ENCODE data around the gene HTR7. TPM values are rescaled to one million over a fixed set of nuclear protein-coding genes. Genes with fewer than 3 reads are reported as not detected.

The HTR7 gene
- polyA plus RNA-seq, 2 of the 4 experiments (the other 2 are of a cell fraction), result 0.04 to 0.05 TPM

DNA sequence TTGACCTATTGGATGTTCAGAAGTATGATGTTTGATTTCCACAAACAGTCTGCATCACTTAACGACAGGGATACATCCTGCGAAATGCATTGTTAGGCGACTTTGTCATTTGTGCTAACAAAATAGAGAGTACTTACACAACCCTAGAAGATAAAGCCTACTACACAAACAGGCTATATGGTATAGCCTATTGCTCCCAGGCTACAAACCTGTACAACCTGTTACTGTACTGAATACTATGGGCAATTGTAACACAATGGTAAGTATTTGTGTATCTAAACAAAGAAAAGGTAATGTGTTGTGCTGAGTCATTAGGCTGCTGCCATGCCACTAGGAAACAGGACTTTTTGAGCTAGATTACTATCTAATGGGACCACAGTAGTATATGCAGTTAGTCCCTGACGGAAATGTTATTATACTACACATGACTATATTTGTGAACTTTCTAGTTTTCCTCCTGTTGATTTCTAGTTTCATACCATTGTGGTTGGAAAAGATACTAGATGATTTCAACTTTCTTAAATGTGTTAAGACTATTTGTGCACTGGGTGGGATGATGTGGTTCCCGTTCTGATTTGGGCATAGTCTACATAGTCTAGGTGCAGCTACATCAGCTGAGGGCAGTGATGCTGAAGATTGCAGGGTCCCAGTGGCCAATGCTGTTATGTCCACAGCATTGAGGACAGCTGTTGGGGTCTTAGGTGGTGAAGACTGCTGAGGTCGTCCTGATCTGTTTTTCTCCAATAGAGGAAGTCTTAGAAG lies 161.7 kb downstream of the HTR7 start:
- DNase-seq (ENCODE audit: low read depth in 1 of 2, low spot score in 1 of 2) (no peak), ATAC-seq (no peak), FAIRE-seq (peak; percentile 18)
- ChIA-PET POLR2A (no interaction called here), CTCF (interaction anchor here (1.0 to 1.5 kb wide), 2 partner anchors 18 to 167 kb away, joined by 3 read pairs; no protein-coding TSS in a partner anchor)
- H3K27ac ChIP-seq, result no peak overlapping the region
- H3K9me3 ChIP-seq, result no peaks in the 10 kb centered on the region
- TF ChIP-seq NR3C1 (IDR thresholded peaks at IDR 0.05) (no peak), CBX2 (IDR thresholded peaks at IDR 0.05; ENCODE audit: borderline replicate concordance, low read depth) (no peak), RARB (CRISPR knock-in tag; IDR thresholded peaks at IDR 0.05) (no peak), ESRRA (IDR thresholded peaks at IDR 0.05; ENCODE audit: borderline replicate concordance, low read length) (no peak), HEYL (CRISPR knock-in tag; IDR thresholded peaks at IDR 0.05) (no peak)
- TF ChIP-seq, protein P1, sequence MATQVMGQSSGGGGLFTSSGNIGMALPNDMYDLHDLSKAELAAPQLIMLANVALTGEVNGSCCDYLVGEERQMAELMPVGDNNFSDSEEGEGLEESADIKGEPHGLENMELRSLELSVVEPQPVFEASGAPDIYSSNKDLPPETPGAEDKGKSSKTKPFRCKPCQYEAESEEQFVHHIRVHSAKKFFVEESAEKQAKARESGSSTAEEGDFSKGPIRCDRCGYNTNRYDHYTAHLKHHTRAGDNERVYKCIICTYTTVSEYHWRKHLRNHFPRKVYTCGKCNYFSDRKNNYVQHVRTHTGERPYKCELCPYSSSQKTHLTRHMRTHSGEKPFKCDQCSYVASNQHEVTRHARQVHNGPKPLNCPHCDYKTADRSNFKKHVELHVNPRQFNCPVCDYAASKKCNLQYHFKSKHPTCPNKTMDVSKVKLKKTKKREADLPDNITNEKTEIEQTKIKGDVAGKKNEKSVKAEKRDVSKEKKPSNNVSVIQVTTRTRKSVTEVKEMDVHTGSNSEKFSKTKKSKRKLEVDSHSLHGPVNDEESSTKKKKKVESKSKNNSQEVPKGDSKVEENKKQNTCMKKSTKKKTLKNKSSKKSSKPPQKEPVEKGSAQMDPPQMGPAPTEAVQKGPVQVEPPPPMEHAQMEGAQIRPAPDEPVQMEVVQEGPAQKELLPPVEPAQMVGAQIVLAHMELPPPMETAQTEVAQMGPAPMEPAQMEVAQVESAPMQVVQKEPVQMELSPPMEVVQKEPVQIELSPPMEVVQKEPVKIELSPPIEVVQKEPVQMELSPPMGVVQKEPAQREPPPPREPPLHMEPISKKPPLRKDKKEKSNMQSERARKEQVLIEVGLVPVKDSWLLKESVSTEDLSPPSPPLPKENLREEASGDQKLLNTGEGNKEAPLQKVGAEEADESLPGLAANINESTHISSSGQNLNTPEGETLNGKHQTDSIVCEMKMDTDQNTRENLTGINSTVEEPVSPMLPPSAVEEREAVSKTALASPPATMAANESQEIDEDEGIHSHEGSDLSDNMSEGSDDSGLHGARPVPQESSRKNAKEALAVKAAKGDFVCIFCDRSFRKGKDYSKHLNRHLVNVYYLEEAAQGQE (IDR thresholded peaks at IDR 0.05), result no peak
- TF ChIP-seq, protein P2, sequence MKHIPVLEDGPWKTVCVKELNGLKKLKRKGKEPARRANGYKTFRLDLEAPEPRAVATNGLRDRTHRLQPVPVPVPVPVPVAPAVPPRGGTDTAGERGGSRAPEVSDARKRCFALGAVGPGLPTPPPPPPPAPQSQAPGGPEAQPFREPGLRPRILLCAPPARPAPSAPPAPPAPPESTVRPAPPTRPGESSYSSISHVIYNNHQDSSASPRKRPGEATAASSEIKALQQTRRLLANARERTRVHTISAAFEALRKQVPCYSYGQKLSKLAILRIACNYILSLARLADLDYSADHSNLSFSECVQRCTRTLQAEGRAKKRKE (CRISPR knock-in tag; IDR thresholded peaks at IDR 0.05; ENCODE audit: low read depth), result no peak
- TF ChIP-seq, protein P3, sequence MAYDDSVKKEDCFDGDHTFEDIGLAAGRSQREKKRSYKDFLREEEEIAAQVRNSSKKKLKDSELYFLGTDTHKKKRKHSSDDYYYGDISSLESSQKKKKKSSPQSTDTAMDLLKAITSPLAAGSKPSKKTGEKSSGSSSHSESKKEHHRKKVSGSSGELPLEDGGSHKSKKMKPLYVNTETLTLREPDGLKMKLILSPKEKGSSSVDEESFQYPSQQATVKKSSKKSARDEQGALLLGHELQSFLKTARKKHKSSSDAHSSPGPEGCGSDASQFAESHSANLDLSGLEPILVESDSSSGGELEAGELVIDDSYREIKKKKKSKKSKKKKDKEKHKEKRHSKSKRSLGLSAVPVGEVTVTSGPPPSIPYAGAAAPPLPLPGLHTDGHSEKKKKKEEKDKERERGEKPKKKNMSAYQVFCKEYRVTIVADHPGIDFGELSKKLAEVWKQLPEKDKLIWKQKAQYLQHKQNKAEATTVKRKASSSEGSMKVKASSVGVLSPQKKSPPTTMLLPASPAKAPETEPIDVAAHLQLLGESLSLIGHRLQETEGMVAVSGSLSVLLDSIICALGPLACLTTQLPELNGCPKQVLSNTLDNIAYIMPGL (CRISPR knock-in tag; IDR thresholded peaks at IDR 0.05; ENCODE audit: borderline replicate concordance), result no peak
- TF ChIP-seq, protein P4, sequence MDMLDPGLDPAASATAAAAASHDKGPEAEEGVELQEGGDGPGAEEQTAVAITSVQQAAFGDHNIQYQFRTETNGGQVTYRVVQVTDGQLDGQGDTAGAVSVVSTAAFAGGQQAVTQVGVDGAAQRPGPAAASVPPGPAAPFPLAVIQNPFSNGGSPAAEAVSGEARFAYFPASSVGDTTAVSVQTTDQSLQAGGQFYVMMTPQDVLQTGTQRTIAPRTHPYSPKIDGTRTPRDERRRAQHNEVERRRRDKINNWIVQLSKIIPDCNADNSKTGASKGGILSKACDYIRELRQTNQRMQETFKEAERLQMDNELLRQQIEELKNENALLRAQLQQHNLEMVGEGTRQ (IDR thresholded peaks at IDR 0.05), result no peak
- TF ChIP-seq, protein P5, sequence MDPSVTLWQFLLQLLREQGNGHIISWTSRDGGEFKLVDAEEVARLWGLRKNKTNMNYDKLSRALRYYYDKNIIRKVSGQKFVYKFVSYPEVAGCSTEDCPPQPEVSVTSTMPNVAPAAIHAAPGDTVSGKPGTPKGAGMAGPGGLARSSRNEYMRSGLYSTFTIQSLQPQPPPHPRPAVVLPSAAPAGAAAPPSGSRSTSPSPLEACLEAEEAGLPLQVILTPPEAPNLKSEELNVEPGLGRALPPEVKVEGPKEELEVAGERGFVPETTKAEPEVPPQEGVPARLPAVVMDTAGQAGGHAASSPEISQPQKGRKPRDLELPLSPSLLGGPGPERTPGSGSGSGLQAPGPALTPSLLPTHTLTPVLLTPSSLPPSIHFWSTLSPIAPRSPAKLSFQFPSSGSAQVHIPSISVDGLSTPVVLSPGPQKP (IDR thresholded peaks at IDR 0.05; ENCODE audit: low read depth, low read length), result no peak
- TF ChIP-seq, protein P6, sequence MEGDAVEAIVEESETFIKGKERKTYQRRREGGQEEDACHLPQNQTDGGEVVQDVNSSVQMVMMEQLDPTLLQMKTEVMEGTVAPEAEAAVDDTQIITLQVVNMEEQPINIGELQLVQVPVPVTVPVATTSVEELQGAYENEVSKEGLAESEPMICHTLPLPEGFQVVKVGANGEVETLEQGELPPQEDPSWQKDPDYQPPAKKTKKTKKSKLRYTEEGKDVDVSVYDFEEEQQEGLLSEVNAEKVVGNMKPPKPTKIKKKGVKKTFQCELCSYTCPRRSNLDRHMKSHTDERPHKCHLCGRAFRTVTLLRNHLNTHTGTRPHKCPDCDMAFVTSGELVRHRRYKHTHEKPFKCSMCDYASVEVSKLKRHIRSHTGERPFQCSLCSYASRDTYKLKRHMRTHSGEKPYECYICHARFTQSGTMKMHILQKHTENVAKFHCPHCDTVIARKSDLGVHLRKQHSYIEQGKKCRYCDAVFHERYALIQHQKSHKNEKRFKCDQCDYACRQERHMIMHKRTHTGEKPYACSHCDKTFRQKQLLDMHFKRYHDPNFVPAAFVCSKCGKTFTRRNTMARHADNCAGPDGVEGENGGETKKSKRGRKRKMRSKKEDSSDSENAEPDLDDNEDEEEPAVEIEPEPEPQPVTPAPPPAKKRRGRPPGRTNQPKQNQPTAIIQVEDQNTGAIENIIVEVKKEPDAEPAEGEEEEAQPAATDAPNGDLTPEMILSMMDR (IDR thresholded peaks at IDR 0.05), result no peak
- TF ChIP-seq, protein P7, sequence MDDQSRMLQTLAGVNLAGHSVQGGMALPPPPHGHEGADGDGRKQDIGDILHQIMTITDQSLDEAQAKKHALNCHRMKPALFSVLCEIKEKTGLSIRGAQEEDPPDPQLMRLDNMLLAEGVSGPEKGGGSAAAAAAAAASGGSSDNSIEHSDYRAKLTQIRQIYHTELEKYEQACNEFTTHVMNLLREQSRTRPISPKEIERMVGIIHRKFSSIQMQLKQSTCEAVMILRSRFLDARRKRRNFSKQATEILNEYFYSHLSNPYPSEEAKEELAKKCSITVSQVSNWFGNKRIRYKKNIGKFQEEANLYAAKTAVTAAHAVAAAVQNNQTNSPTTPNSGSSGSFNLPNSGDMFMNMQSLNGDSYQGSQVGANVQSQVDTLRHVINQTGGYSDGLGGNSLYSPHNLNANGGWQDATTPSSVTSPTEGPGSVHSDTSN (IDR thresholded peaks at IDR 0.05), result no peak
- TF ChIP-seq, protein P8, sequence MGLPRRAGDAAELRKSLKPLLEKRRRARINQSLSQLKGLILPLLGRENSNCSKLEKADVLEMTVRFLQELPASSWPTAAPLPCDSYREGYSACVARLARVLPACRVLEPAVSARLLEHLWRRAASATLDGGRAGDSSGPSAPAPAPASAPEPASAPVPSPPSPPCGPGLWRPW (IDR thresholded peaks at IDR 0.05), result no peak
- TF ChIP-seq, protein P9, sequence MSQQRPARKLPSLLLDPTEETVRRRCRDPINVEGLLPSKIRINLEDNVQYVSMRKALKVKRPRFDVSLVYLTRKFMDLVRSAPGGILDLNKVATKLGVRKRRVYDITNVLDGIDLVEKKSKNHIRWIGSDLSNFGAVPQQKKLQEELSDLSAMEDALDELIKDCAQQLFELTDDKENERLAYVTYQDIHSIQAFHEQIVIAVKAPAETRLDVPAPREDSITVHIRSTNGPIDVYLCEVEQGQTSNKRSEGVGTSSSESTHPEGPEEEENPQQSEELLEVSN (IDR thresholded peaks at IDR 0.05; ENCODE audit: borderline replicate concordance, low read depth), result no peak
- WGBS (ENCODE audit: missing lambda C conversion rate), result 14% methylated on average over 6 of the region's 6 CpGs
- no peak overlapping the region for H3K4me3 ChIP-seq
- H3K4me2 ChIP-seq, result no peak overlapping the region
- H3K4me1 ChIP-seq, result no peaks in the 10 kb centered on the region

Small RNA genes within 50 kb of the gene (small RNA-seq; reads per million reads assigned to genes)
- gene RF00019, result 0 reads per million in 6 experiments

Other genes with a start within 250 kb of the HTR7 start
- 61.4 and 70.9 TPM in 2 replicates for gene RPP30, start 13.9 kb upstream of the HTR7 start, polyA plus RNA-seq (2011; rRNA removed)
- 51.0 to 58.3 TPM (median 54.3 TPM) in 3 replicates for gene RPP30, start 13.9 kb upstream of the HTR7 start, polyA plus RNA-seq (2017; fragmentation: RNase III; extraction: RNeasy Plus Mini Kit Qiagen cat#74134 plus additional on column Dnase treatment)
- 8.5 and 17.1 TPM in 2 replicates for gene ANKRD1, start 63.0 kb upstream of the HTR7 start, polyA plus RNA-seq (2011; rRNA removed)
- 6.8 to 14.0 TPM (median 10.7 TPM) in 3 replicates for gene ANKRD1, start 63.0 kb upstream of the HTR7 start, polyA plus RNA-seq (2017; fragmentation: RNase III; extraction: RNeasy Plus Mini Kit Qiagen cat#74134 plus additional on column Dnase treatment)

Data from A549 (cell line).